HG03469 (cell line): ENCODE data around the gene STEEP1.
"Not testable (repeated sequence)": the region's sequence is repeated elsewhere in the genome, so short reads cannot be mapped to it uniquely, and the experiment has no call there.

Experiments used
- ATAC-seq: cut with Tn5 transposase; IDR thresholded peaks from one replicate; pipeline ENCODE4 v1.9.1; 2021; ENCODE audit warnings: mild to moderate bottlenecking, moderate library complexity, moderate number of reproducible peaks; ENCODE audit not compliant: unreplicated experiment

Gene STEEP1

GRCh38 chrX:119537487-119537886 lies 27.7 kb downstream of the STEEP1 start:
- ATAC-seq = no peak

- no peak for ATAC-seq
Observed at GRCh38 chrX:119529345-119530276, 35.6 kb downstream of the STEEP1 start.

GRCh38 chrX:119523664-119524184 lies 41.5 kb downstream of the STEEP1 start:
- no peak for ATAC-seq

GRCh38 chrX:119521246-119521645 lies 44.0 kb downstream of the STEEP1 start:
- no peak for ATAC-seq

- no peak for ATAC-seq
Observed at GRCh38 chrX:119518371-119518770, 46.8 kb downstream of the STEEP1 start.

GRCh38 chrX:119516157-119516702 lies 49.0 kb downstream of the STEEP1 start:
- ATAC-seq = peak; percentile 60

GRCh38 chrX:119512146-119512800 lies 52.9 kb downstream of the STEEP1 start:
- peak; percentile 56 for ATAC-seq

GRCh38 chrX:119507206-119507605 lies 58.0 kb downstream of the STEEP1 start:
- ATAC-seq = no peak

- no peak for ATAC-seq
Observed at GRCh38 chrX:119505945-119506344, 59.3 kb downstream of the STEEP1 start.

GRCh38 chrX:119505145-119505544 lies 60.1 kb downstream of the STEEP1 start:
- ATAC-seq = not testable (repeated sequence)

GRCh38 chrX:119503484-119503861 lies 61.7 kb downstream of the STEEP1 start:
- ATAC-seq = no peak

- ATAC-seq = no peak
Observed at GRCh38 chrX:119502727-119503483, 62.3 kb downstream of the STEEP1 start.

- no peak for ATAC-seq
Observed at GRCh38 chrX:119501511-119502148, 63.6 kb downstream of the STEEP1 start.

- ATAC-seq = no peak
Observed at GRCh38 chrX:119500061-119500800, 65.0 kb downstream of the STEEP1 start.

- no peak for ATAC-seq
Observed at GRCh38 chrX:119497185-119497584, 68.0 kb downstream of the STEEP1 start.

- ATAC-seq = no peak
Observed at GRCh38 chrX:119495734-119496726, 69.2 kb downstream of the STEEP1 start.

- not testable (repeated sequence) for ATAC-seq
Observed at GRCh38 chrX:119493851-119494495, 71.2 kb downstream of the STEEP1 start.

GRCh38 chrX:119492463-119492862 lies 72.7 kb downstream of the STEEP1 start:
- ATAC-seq = no peak
